A549 (cell line): ENCODE data around the gene NCF2. TPM values are rescaled to one million over a fixed set of nuclear protein-coding genes. Genes with fewer than 3 reads are reported as not detected.

Experiments used
- ATAC-seq, 2 experiments: fragments of 200-7000 bp in 1 of 2; fragments of >200 bp in 1 of 2; cut with Nextera tagmentation in 1 of 2; cut with Tn5 transposase in 1 of 2; 3 replicates each; pipeline versions ENCODE4 v1.8.0 to v1.9.1; 2018 to 2020; ENCODE audit warnings: mild to moderate bottlenecking in 1 of 2, moderate library complexity in 1 of 2
- CTCF ChIA-PET: fragments of 300-600 bp; sonication (Branson Sonifier 250); formaldehyde crosslinking; extraction: SDS; loops from one replicate; lab custom pipeline; 2021; ENCODE audit warnings: antibody characterized with exemption, inconsistent platforms; lab: Yijun Ruan, JAX
- POLR2A ChIA-PET: fragments of 350-600 bp; formaldehyde crosslinking; extraction: SDS; loops from one replicate; lab custom pipeline; 2021; ENCODE audit warnings: antibody characterized with exemption, inconsistent platforms; lab: Yijun Ruan, JAX
- DNase-seq, 2 experiments: peaks; one replicate each; pipeline versions ENCODE4 v3.0.0 to v3.0.0-alpha.2; 2011 to 2016; ENCODE audit warnings: low read depth in 1 of 2, low spot score in 1 of 2
- FAIRE-seq: peaks from 2 replicates; lab custom pipeline; 2011; peaks lifted over from hg19 to GRCh38; lab: Jason Lieb, UNC
- H3K27ac ChIP-seq, 2 experiments: fragments of >200 bp; sonication (Bioruptor Twin); formaldehyde crosslinking; 3 replicates each; pipeline ENCODE4 v1.5.1; 2016 to 2017
- H3K4me1 ChIP-seq: fragments of >200 bp; sonication (Bioruptor Twin); formaldehyde crosslinking; 3 replicates; pipeline ENCODE4 v1.6.1; 2016
- H3K4me2 ChIP-seq: fragments of >200 bp; sonication (Bioruptor Twin); formaldehyde crosslinking; 3 replicates; pipeline ENCODE4 v1.6.1; 2016
- H3K4me3 ChIP-seq: fragments of >200 bp; sonication (Bioruptor Twin); formaldehyde crosslinking; 3 replicates; pipeline ENCODE4 v1.5.1; 2016
- H3K9me3 ChIP-seq: fragments of >200 bp; sonication (Bioruptor Twin); formaldehyde crosslinking; 3 replicates; pipeline ENCODE4 v1.6.1; 2016
- BHLHE40 ChIP-seq: IDR thresholded peaks from 2 replicates; pipeline ENCODE4 v1.6.1; 2012; ENCODE audit warnings: low read depth, low read length, inconsistent platforms
- CBX2 ChIP-seq: fragments of 200-600 bp; sonication (generic); IDR thresholded peaks from 2 replicates; pipeline ENCODE4 v1.6.1; 2016; ENCODE audit warnings: low read depth, mild to moderate bottlenecking, borderline replicate concordance
- CEBPB ChIP-seq, 2 experiments: fragments of >200 bp in 1 of 2; sonication (Bioruptor Twin) in 1 of 2; formaldehyde crosslinking in 1 of 2; IDR thresholded peaks; 2 replicates each; pipeline ENCODE4 v1.6.1; 2012 to 2016
- CHD2 ChIP-seq: fragments of 150-350 bp; IDR thresholded peaks from 2 replicates; pipeline ENCODE4 v1.6.1; 2014; ENCODE audit warnings: low read length; ENCODE audit not compliant: partially characterized antibody
- CHD4 ChIP-seq: fragments of 200-600 bp; sonication (generic); IDR thresholded peaks from 2 replicates; pipeline ENCODE4 v1.6.1; 2016; ENCODE audit warnings: antibody characterized with exemption, mild to moderate bottlenecking, borderline replicate concordance
- EHMT2 ChIP-seq: fragments of 200-600 bp; sonication (generic); IDR thresholded peaks from 2 replicates; pipeline ENCODE4 v1.6.1; 2016; ENCODE audit warnings: antibody characterized with exemption, low read depth, mild to moderate bottlenecking, moderate library complexity
- ESRRA ChIP-seq: fragments of 150-350 bp; IDR thresholded peaks from 2 replicates; pipeline ENCODE4 v1.6.1; 2014; ENCODE audit warnings: mild to moderate bottlenecking, low read length, borderline replicate concordance
- GATA3 ChIP-seq: IDR thresholded peaks from 2 replicates; pipeline ENCODE4 v1.6.1; 2012; ENCODE audit warnings: borderline replicate concordance
- HDAC2 ChIP-seq: fragments of 200-600 bp; sonication (generic); IDR thresholded peaks from 2 replicates; pipeline ENCODE4 v1.6.1; 2016
- HEYL ChIP-seq: fragments of 250-450 bp; sonication (Bioruptor Pico); IDR thresholded peaks from 2 replicates; pipeline ENCODE4 v1.8.0; 2021; ENCODE audit warnings: mild to moderate bottlenecking, moderate library complexity
- HOXB13 ChIP-seq: fragments of 250-450 bp; sonication (Bioruptor Pico); IDR thresholded peaks from 2 replicates; pipeline ENCODE4 v1.5.0; 2020; ENCODE audit warnings: low read depth, mild to moderate bottlenecking, moderate library complexity
- JUN ChIP-seq, 2 experiments: fragments of >200 bp; sonication (Bioruptor Twin); formaldehyde crosslinking; IDR thresholded peaks; 2 replicates in 1 of 2; 3 replicates in 1 of 2; pipeline ENCODE4 v1.6.1; 2016 to 2017
- KDM1A ChIP-seq: fragments of 200-600 bp; sonication (generic); IDR thresholded peaks from 2 replicates; pipeline ENCODE4 v1.6.1; 2016; ENCODE audit warnings: low read depth, mild to moderate bottlenecking
- KDM5A ChIP-seq: fragments of 200-600 bp; sonication (generic); IDR thresholded peaks from 2 replicates; pipeline ENCODE4 v1.6.1; 2016; ENCODE audit warnings: antibody characterized with exemption, mild to moderate bottlenecking
- MAFK ChIP-seq: fragments of 450-650 bp; IDR thresholded peaks from 2 replicates; pipeline ENCODE4 v1.6.1; 2014; ENCODE audit not compliant: partially characterized antibody
- MYC ChIP-seq: IDR thresholded peaks from 2 replicates; pipeline ENCODE4 v1.6.1; 2012; ENCODE audit warnings: mild to moderate bottlenecking, inconsistent platforms, low read length, improper control_type of control experiment, borderline replicate concordance
- PHF8 ChIP-seq: fragments of 200-600 bp; sonication (generic); IDR thresholded peaks from 2 replicates; pipeline ENCODE4 v1.6.1; 2016; ENCODE audit warnings: low read depth, mild to moderate bottlenecking, antibody characterized with exemption, moderate library complexity, borderline replicate concordance
- POLR2AphosphoS2 ChIP-seq: conservative IDR thresholded peaks from 2 replicates; pipeline ENCODE4 v1.6.1; 2012; ENCODE audit warnings: low read length, improper control_type of control experiment, inconsistent platforms
- RAD21 ChIP-seq, 2 experiments: fragments of >200 bp in 1 of 2; sonication (Bioruptor Twin) in 1 of 2; formaldehyde crosslinking in 1 of 2; IDR thresholded peaks in 1 of 2; conservative IDR thresholded peaks in 1 of 2; 2 replicates in 1 of 2; 3 replicates in 1 of 2; pipeline ENCODE4 v1.6.1; 2012 to 2018; ENCODE audit warnings: inconsistent platforms in 1 of 2
- RARB ChIP-seq: fragments of 250-450 bp; sonication (Bioruptor Pico); IDR thresholded peaks from 2 replicates; pipeline ENCODE4 v1.8.0; 2021; ENCODE audit warnings: mild to moderate bottlenecking, moderate library complexity
- RCOR1 ChIP-seq: fragments of 150-350 bp; IDR thresholded peaks from 2 replicates; pipeline ENCODE4 v1.6.1; 2014; ENCODE audit warnings: antibody characterized with exemption, low read length, low read depth
- RFX5 ChIP-seq: fragments of 450-650 bp; IDR thresholded peaks from 2 replicates; pipeline ENCODE4 v1.7.1; 2014; ENCODE audit warnings: antibody characterized with exemption, mild to moderate bottlenecking, moderate library complexity
- RNF2 ChIP-seq: fragments of 200-600 bp; sonication (generic); IDR thresholded peaks from 2 replicates; pipeline ENCODE4 v1.6.1; 2016; ENCODE audit warnings: low read depth, mild to moderate bottlenecking, antibody characterized with exemption, moderate library complexity, borderline replicate concordance
- TFCP2L1 ChIP-seq: fragments of 250-450 bp; sonication (Bioruptor Pico); IDR thresholded peaks from 2 replicates; pipeline ENCODE4 v1.5.0; 2021; ENCODE audit warnings: mild to moderate bottlenecking
- ZC3H11A ChIP-seq: fragments of 450-650 bp; IDR thresholded peaks from 2 replicates; pipeline ENCODE4 v1.6.1; 2014; ENCODE audit warnings: antibody characterized with exemption, mild to moderate bottlenecking
- ZNF302 ChIP-seq: fragments of 250-450 bp; sonication (Bioruptor Pico); IDR thresholded peaks from 2 replicates; pipeline ENCODE4 v1.9.0; 2021; ENCODE audit warnings: inconsistent platforms, mild to moderate bottlenecking, moderate library complexity
- WGBS: methylation state at CpG from one replicate; pipeline ENCODE4 v1.1.6; 2017; ENCODE audit errors: missing lambda C conversion rate; 5-methylcytosine and 5-hydroxymethylcytosine counted together
- polyA plus RNA-seq, 4 experiments: library from polyadenylated mRNA; depleted of rRNA in 3 of 4; stranded (reverse); fragments of >200 nt; fragmentation: RNase III in 1 of 4; extraction: RNeasy Plus Mini Kit Qiagen cat#74134 plus additional on column Dnase treatment in 1 of 4; gene quantifications; 2 replicates in 3 of 4; 3 replicates in 1 of 4; pipeline ENCODE4 v1.2.3, GENCODE V29; 2011 to 2017
- TF ChIP-seq, protein P1 (sequence below): IDR thresholded peaks from 2 replicates; pipeline ENCODE4 v1.6.1; 2012
- TF ChIP-seq, protein P2 (sequence below): fragments of 250-450 bp; sonication (Bioruptor Pico); IDR thresholded peaks from 2 replicates; pipeline ENCODE4 v1.5.0; 2020; ENCODE audit warnings: low read depth, mild to moderate bottlenecking, moderate library complexity
- TF ChIP-seq, protein P3 (sequence below): fragments of >200 bp; sonication (Bioruptor Twin); formaldehyde crosslinking; IDR thresholded peaks from 2 replicates; pipeline ENCODE4 v1.6.1; 2016
- TF ChIP-seq, protein P4 (sequence below): fragments of 450-650 bp; IDR thresholded peaks from 2 replicates; pipeline ENCODE4 v1.6.1; 2014; ENCODE audit warnings: antibody characterized with exemption
- TF ChIP-seq, protein P5 (sequence below): fragments of 150-350 bp; IDR thresholded peaks from 2 replicates; pipeline ENCODE4 v1.6.1; 2014; ENCODE audit warnings: low read depth, mild to moderate bottlenecking, low read length

The NCF2 gene
- polyA plus RNA-seq, 2 of the 4 experiments (the other 2 are of a cell fraction) = 4.5 to 4.6 TPM

DNA sequence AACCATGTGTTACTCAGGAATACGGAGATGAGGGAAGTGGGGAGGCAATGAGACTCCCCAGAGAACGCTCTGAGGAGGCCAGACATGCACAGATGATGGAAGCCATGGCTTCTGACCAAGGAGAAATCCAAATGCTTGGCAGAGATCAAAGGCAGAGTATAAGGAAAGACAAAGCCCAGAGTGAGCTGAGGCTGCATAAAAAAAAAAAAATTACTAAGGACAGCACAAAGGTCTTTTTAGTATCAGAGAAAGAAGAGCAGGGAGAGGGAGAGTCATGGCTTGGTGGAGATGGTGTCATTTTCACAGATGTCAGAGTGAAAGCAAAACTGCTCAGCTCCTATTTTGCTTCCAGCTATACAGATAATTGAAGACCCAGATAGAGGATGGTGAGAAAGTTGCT lies 8.1 kb upstream of the NCF2 start:
- Histone ChIP-seq H3K4me2 (no peak overlapping the region), H3K4me3 (no peak overlapping the region), H3K4me1 (peaks cover 8% of the 10 kb centered on the region; the same call in 2 of the 3 replicates), H3K27ac (no peak overlapping the region), H3K9me3 (no peaks in the 10 kb centered on the region)
- ATAC-seq = no peak
- DNase-seq = no peak
- CTCF ChIA-PET = interaction anchor here (1.0 kb wide), 1 partner anchor 11 kb away, joined by 3 read pairs; no protein-coding TSS in a partner anchor
- POLR2A ChIA-PET = interaction anchor here (0.7 kb wide), 1 partner anchor 13 kb away, joined by 3 read pairs; no protein-coding TSS in a partner anchor
- WGBS = 51% methylated on average over 2 of the region's 2 CpGs
- TF ChIP-seq BHLHE40 (no peak), CBX2 (no peak), TFCP2L1 (no peak), HEYL (CRISPR knock-in tag) (no peak), MAFK (no peak), HDAC2 (no peak), POLR2AphosphoS2 (no peak), PHF8 (no peak), MYC (no peak), ZNF302 (CRISPR knock-in tag) (no peak), RAD21 (conservative IDR thresholded peaks at IDR 0.05 in 1 of 2, IDR thresholded peaks at IDR 0.05 in 1 of 2) (no peak), EHMT2 (no peak), CHD4 (no peak), RCOR1 (no peak), CEBPB (IDR thresholded peaks at IDR 0.05) (no peak), ZC3H11A (no peak)
- TF ChIP-seq, protein P1, sequence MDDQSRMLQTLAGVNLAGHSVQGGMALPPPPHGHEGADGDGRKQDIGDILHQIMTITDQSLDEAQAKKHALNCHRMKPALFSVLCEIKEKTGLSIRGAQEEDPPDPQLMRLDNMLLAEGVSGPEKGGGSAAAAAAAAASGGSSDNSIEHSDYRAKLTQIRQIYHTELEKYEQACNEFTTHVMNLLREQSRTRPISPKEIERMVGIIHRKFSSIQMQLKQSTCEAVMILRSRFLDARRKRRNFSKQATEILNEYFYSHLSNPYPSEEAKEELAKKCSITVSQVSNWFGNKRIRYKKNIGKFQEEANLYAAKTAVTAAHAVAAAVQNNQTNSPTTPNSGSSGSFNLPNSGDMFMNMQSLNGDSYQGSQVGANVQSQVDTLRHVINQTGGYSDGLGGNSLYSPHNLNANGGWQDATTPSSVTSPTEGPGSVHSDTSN = no peak
- TF ChIP-seq, protein P2, sequence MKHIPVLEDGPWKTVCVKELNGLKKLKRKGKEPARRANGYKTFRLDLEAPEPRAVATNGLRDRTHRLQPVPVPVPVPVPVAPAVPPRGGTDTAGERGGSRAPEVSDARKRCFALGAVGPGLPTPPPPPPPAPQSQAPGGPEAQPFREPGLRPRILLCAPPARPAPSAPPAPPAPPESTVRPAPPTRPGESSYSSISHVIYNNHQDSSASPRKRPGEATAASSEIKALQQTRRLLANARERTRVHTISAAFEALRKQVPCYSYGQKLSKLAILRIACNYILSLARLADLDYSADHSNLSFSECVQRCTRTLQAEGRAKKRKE (CRISPR knock-in tag) = no peak
- TF ChIP-seq, protein P3, sequence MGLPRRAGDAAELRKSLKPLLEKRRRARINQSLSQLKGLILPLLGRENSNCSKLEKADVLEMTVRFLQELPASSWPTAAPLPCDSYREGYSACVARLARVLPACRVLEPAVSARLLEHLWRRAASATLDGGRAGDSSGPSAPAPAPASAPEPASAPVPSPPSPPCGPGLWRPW = no peak
- FAIRE-seq = no peak

DNA sequence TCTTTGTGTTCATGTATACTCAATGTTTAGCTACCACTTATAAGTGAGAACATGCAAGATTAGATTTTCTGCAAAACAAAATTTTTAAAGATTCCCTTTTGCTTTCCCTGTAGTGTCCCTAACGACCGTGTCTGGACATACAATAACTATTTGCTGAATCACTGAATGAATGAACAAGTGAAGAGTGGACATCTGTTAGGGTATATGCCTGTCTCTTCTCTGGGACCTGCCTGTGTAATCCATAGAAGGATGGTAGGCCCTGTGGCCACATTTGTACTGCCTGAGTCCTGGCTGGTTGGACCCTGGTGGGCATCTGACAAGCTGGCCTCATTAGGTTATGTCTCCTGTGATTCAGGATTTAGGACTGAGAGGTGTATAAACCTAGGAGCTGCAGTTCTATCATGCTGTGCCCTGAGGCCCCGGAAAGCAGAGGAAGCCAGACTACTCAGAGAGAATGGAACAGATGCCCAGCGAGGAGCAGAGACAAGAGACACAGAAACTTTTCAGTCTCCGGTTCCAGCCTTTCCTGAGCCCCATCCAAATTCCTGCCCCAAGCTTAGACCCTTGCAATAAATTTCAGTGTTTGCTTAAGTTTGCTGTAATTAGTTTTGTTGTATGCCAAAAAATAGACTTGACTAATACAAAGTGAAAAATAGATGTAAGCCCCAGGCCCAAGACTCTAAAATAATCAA lies 7.5 kb upstream of the NCF2 start:
- CTCF ChIA-PET = no interaction called here
- DNase-seq (no peak), ATAC-seq (no peak; a peak in 2 of 6 replicates), FAIRE-seq (no peak)
- POLR2A ChIA-PET = no interaction called here
- TF ChIP-seq CBX2 (no peak), MAFK (no peak), CHD2 (no peak), RARB (CRISPR knock-in tag) (no peak), HOXB13 (CRISPR knock-in tag) (no peak), KDM5A (no peak), GATA3 (no peak), RNF2 (no peak), RAD21 (conservative IDR thresholded peaks at IDR 0.05 in 1 of 2, IDR thresholded peaks at IDR 0.05 in 1 of 2) (no peak), JUN (IDR thresholded peaks at IDR 0.05) (no peak), HDAC2 (no peak), BHLHE40 (no peak), KDM1A (no peak), CHD4 (no peak), RFX5 (no peak), ZNF302 (CRISPR knock-in tag) (no peak), ESRRA (no peak)
- TF ChIP-seq, protein P4, sequence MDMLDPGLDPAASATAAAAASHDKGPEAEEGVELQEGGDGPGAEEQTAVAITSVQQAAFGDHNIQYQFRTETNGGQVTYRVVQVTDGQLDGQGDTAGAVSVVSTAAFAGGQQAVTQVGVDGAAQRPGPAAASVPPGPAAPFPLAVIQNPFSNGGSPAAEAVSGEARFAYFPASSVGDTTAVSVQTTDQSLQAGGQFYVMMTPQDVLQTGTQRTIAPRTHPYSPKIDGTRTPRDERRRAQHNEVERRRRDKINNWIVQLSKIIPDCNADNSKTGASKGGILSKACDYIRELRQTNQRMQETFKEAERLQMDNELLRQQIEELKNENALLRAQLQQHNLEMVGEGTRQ = no peak
- TF ChIP-seq, protein P5, sequence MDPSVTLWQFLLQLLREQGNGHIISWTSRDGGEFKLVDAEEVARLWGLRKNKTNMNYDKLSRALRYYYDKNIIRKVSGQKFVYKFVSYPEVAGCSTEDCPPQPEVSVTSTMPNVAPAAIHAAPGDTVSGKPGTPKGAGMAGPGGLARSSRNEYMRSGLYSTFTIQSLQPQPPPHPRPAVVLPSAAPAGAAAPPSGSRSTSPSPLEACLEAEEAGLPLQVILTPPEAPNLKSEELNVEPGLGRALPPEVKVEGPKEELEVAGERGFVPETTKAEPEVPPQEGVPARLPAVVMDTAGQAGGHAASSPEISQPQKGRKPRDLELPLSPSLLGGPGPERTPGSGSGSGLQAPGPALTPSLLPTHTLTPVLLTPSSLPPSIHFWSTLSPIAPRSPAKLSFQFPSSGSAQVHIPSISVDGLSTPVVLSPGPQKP = no peak
- Histone ChIP-seq H3K4me2 (no peak overlapping the region), H3K4me1 (peaks cover 8% of the 10 kb centered on the region; the same call in 2 of the 3 replicates), H3K9me3 (no peaks in the 10 kb centered on the region), H3K27ac (no peak overlapping the region), H3K4me3 (no peak overlapping the region)
- 78% methylated on average over 5 of the region's 5 CpGs for WGBS
